Keratinocyte (primary cell): ENCODE results near the gene GNA14. TPM values are rescaled to one million over a fixed set of nuclear protein-coding genes. Genes with fewer than 3 reads are reported as not detected.

Experiments
- DNase-seq: peaks from one replicate; pipeline ENCODE4 v3.0.0-alpha.2; 2011; ENCODE audit warnings: low read depth, missing footprints, low spot score
- FAIRE-seq: peaks from 2 replicates; lab custom pipeline; 2011; peaks lifted over from hg19 to GRCh38; lab: Jason Lieb, UNC
- H2AFZ ChIP-seq: 2 replicates; pipeline ENCODE4 v1.6.0; 2012; ENCODE audit warnings: low read length, control low read depth, inconsistent platforms; ENCODE audit not compliant: control insufficient read depth
- H3K27ac ChIP-seq: 2 replicates; pipeline ENCODE4 v1.5.1; 2011; ENCODE audit warnings: low read length; ENCODE audit not compliant: control insufficient read depth, insufficient read depth
- H3K27me3 ChIP-seq: 3 replicates; pipeline ENCODE4 v1.6.0; 2011; ENCODE audit warnings: low read length; ENCODE audit not compliant: control insufficient read depth, insufficient read depth; ENCODE audit errors: extremely low read depth
- H3K36me3 ChIP-seq, 2 experiments: 2 replicates in 1 of 2; 3 replicates in 1 of 2; pipeline ENCODE4 v1.5.1; 2011; ENCODE audit warnings: low read length in 2 of 2, mild to moderate bottlenecking in 1 of 2; ENCODE audit not compliant: control insufficient read depth in 2 of 2, insufficient read depth in 2 of 2; ENCODE audit errors: extremely low read depth in 1 of 2
- H3K4me1 ChIP-seq: 3 replicates; pipeline ENCODE4 v1.5.1; 2011; ENCODE audit warnings: low read length; ENCODE audit not compliant: control insufficient read depth, insufficient read depth; ENCODE audit errors: extremely low read depth
- H3K4me2 ChIP-seq: 3 replicates; pipeline ENCODE4 v1.6.0; 2011; ENCODE audit warnings: low read depth, low read length; ENCODE audit not compliant: control insufficient read depth, insufficient read depth; ENCODE audit errors: extremely low read depth
- H3K4me3 ChIP-seq, 3 experiments: fragments of 200-600 bp in 1 of 3; sonication (generic) in 1 of 3; 2 replicates in 2 of 3; 3 replicates in 1 of 3; pipeline ENCODE4 v1.5.1; 2011 to 2016; ENCODE audit warnings: low read length in 3 of 3, mild to moderate bottlenecking in 3 of 3, control low read depth in 2 of 3, inconsistent platforms in 1 of 3, low read depth in 1 of 3, mixed read lengths in 1 of 3, mixed run types in 1 of 3, moderate library complexity in 1 of 3; ENCODE audit not compliant: control insufficient read depth in 2 of 3, insufficient read depth in 2 of 3; ENCODE audit errors: extremely low read depth in 1 of 3
- H3K79me2 ChIP-seq: 2 replicates; pipeline ENCODE4 v1.6.0; 2012; ENCODE audit warnings: low read length; ENCODE audit not compliant: control insufficient read depth, insufficient read depth
- H3K9ac ChIP-seq: 3 replicates; pipeline ENCODE4 v1.6.0; 2011; ENCODE audit warnings: low read length; ENCODE audit not compliant: control insufficient read depth, insufficient read depth; ENCODE audit errors: extremely low read depth
- H3K9me1 ChIP-seq: 3 replicates; pipeline ENCODE4 v1.6.0; 2011; ENCODE audit warnings: low read length; ENCODE audit not compliant: control insufficient read depth, insufficient read depth; ENCODE audit errors: extremely low read depth
- H3K9me3 ChIP-seq: 2 replicates; pipeline ENCODE4 v1.5.1; 2012; ENCODE audit warnings: low read depth, low read length; ENCODE audit not compliant: control insufficient read depth
- H4K20me1 ChIP-seq: 3 replicates; pipeline ENCODE4 v1.6.0; 2011; ENCODE audit warnings: low read length; ENCODE audit not compliant: control insufficient read depth, insufficient read depth; ENCODE audit errors: extremely low read depth
- EZH2 ChIP-seq: IDR thresholded peaks from one replicate; pipeline ENCODE4 v1.6.1; 2012; ENCODE audit warnings: inconsistent platforms, mild to moderate bottlenecking, low read length, moderate library complexity
- dilution Hi-C: fragments of 300-500 bp; cut with MboI; formaldehyde crosslinking; loops from one replicate; pipeline ENCODE4 v1.7.0; 2020; ENCODE audit warnings: low sequenced_read_pairs; ENCODE audit not compliant: extremely low pct_ligation_motif_present
- polyA plus RNA-seq, 5 experiments: library from polyadenylated mRNA; depleted of rRNA in 3 of 5; stranded (reverse) in 3 of 5; stranded (forward) in 1 of 5; unstranded in 1 of 5; fragments of >200 nt; gene quantifications; 1 replicate in 1 of 5; 2 replicates in 3 of 5; 3 replicates in 1 of 5; pipeline versions ENCODE4 v1.2.1 to v1.2.3, GENCODE V29; 2011 to 2012; ENCODE audit warnings: missing spikeins in 2 of 5, low read depth in 1 of 5, low replicate concordance in 1 of 5
- TF ChIP-seq, protein P1 (sequence below), 3 experiments: IDR thresholded peaks in 1 of 3; conservative IDR thresholded peaks in 1 of 3; optimal IDR thresholded peaks in 1 of 3; 2 replicates in 2 of 3; 3 replicates in 1 of 3; pipeline versions ENCODE3 to v1.5.1; 2011; ENCODE audit warnings: low read length in 3 of 3, mild to moderate bottlenecking in 3 of 3, moderate library complexity in 2 of 3, control low read depth in 1 of 3, inconsistent platforms in 1 of 3; ENCODE audit not compliant: insufficient read depth in 2 of 3; ENCODE audit errors: extremely low read depth in 1 of 3

Gene GNA14
- polyA plus RNA-seq, 1 donor (not counting 4 experiments of a cell fraction or from before 2014, with no cell fraction given), result not detected

DNA sequence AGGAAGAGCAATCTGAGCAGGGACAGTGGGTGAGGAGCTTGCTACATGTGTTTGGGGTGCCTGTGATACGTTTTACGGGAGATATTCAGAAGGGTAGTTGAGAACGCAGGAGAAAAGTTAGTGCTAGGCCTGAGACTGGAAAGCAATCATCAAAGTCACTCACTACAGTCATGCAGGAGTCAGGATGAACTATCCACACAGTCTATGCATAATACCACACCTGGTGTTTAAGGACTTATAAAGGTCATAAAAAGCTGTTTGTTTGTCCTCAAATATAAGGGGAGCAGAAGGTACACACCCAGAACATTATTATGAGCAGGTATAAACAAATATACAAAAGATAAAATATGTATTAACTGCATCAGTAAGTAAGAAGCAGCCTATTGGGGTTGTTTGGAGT lies 176.6 kb downstream of the GNA14 start:
- Histone ChIP-seq H3K27me3 (peaks cover 6% of the 10 kb centered on the region), H3K9me3 (no peaks in the 10 kb centered on the region), H2AFZ (no peak overlapping the region), H3K9ac (no peak overlapping the region), H3K4me1 (no peaks in the 10 kb centered on the region), H3K9me1 (no peaks in the 10 kb centered on the region), H3K36me3 (no peaks in the 10 kb centered on the region), H3K79me2 (no peaks in the 10 kb centered on the region), H3K4me2 (no peak overlapping the region), H3K4me3 (no peak overlapping the region), H3K27ac (no peak overlapping the region), H4K20me1 (no peaks in the 10 kb centered on the region)
- no peak for TF ChIP-seq EZH2
- TF ChIP-seq, protein P1, sequence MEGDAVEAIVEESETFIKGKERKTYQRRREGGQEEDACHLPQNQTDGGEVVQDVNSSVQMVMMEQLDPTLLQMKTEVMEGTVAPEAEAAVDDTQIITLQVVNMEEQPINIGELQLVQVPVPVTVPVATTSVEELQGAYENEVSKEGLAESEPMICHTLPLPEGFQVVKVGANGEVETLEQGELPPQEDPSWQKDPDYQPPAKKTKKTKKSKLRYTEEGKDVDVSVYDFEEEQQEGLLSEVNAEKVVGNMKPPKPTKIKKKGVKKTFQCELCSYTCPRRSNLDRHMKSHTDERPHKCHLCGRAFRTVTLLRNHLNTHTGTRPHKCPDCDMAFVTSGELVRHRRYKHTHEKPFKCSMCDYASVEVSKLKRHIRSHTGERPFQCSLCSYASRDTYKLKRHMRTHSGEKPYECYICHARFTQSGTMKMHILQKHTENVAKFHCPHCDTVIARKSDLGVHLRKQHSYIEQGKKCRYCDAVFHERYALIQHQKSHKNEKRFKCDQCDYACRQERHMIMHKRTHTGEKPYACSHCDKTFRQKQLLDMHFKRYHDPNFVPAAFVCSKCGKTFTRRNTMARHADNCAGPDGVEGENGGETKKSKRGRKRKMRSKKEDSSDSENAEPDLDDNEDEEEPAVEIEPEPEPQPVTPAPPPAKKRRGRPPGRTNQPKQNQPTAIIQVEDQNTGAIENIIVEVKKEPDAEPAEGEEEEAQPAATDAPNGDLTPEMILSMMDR (optimal IDR thresholded peaks at IDR 0.05 in 1 of 3, IDR thresholded peaks at IDR 0.05 in 1 of 3, conservative IDR thresholded peaks at IDR 0.05 in 1 of 3; ENCODE audit: extremely low read depth in 1 of 3, insufficient read depth in 2 of 3, low read length in 3 of 3), result no peak
- no peak for FAIRE-seq
- DNase-seq, result no peak
- dilution Hi-C loops, result no loop called here

- Histone ChIP-seq H3K27ac (no peak overlapping the region), H3K4me3 (no peak overlapping the region), H3K9ac (no peak overlapping the region), H3K4me1 (no peaks in the 10 kb centered on the region), H3K4me2 (no peak overlapping the region), H3K9me3 (no peaks in the 10 kb centered on the region), H2AFZ (no peak overlapping the region), H3K79me2 (no peaks in the 10 kb centered on the region), H3K27me3 (peaks cover 6% of the 10 kb centered on the region), H3K9me1 (no peaks in the 10 kb centered on the region), H3K36me3 (no peaks in the 10 kb centered on the region), H4K20me1 (no peaks in the 10 kb centered on the region)
- no peak for TF ChIP-seq EZH2
- TF ChIP-seq, protein P1 (optimal IDR thresholded peaks at IDR 0.05 in 1 of 3, IDR thresholded peaks at IDR 0.05 in 1 of 3, conservative IDR thresholded peaks at IDR 0.05 in 1 of 3; ENCODE audit: extremely low read depth in 1 of 3, insufficient read depth in 2 of 3, low read length in 3 of 3), result no peak
- DNase-seq (peak; percentile 15), FAIRE-seq (no peak)
- dilution Hi-C loops, result no loop called here
Observed at GRCh38 chr9:77469515-77470231, 178.4 kb downstream of the GNA14 start.
